MM.1S (cell line): ENCODE measurements around the gene PDLIM5.

Experiments
- EZH2 ChIP-seq: fragments of 300-600 bp; sonication (generic); optimal IDR thresholded peaks from 2 replicates; pipeline ENCODE3; 2017; ENCODE audit warnings: low read depth, mild to moderate bottlenecking, antibody characterized with exemption, low read length, mixed read lengths
- EZH2phosphoT487 ChIP-seq: fragments of 300-600 bp; sonication (generic); IDR thresholded peaks from 2 replicates; pipeline ENCODE4 v1.6.1; 2018; ENCODE audit warnings: antibody characterized with exemption, low read length
- TF ChIP-seq, protein P1 (sequence below): fragments of 300-600 bp; sonication (generic); IDR thresholded peaks from 2 replicates; pipeline ENCODE4 v1.5.1; 2016; ENCODE audit warnings: antibody characterized with exemption, low read length, mixed read lengths

DNA sequence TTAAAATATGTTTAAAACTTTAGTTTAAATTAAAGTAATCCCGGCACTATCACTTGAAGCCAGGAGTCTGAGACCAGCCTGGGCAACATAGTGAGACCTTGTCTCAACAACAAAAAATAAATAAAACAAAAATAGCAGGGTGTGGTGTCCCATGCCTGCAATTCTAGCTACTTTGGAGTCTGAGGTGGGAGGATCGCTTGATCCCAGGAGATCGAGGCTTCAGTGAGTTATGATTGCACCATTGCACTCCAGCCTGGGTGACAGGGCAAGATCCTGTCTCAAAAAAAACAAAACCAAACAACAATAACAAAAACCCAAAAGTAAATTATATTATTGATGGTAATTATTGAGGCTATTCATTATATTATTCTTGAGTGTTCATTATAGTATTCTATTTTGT, 9.9 kb upstream of the PDLIM5 start:
- TF ChIP-seq, protein P1, sequence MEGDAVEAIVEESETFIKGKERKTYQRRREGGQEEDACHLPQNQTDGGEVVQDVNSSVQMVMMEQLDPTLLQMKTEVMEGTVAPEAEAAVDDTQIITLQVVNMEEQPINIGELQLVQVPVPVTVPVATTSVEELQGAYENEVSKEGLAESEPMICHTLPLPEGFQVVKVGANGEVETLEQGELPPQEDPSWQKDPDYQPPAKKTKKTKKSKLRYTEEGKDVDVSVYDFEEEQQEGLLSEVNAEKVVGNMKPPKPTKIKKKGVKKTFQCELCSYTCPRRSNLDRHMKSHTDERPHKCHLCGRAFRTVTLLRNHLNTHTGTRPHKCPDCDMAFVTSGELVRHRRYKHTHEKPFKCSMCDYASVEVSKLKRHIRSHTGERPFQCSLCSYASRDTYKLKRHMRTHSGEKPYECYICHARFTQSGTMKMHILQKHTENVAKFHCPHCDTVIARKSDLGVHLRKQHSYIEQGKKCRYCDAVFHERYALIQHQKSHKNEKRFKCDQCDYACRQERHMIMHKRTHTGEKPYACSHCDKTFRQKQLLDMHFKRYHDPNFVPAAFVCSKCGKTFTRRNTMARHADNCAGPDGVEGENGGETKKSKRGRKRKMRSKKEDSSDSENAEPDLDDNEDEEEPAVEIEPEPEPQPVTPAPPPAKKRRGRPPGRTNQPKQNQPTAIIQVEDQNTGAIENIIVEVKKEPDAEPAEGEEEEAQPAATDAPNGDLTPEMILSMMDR = no peak
- TF ChIP-seq EZH2 (no peak), EZH2phosphoT487 (no peak)
